ENCODE data around the gene ATXN1.

The ATXN1 gene

DNA sequence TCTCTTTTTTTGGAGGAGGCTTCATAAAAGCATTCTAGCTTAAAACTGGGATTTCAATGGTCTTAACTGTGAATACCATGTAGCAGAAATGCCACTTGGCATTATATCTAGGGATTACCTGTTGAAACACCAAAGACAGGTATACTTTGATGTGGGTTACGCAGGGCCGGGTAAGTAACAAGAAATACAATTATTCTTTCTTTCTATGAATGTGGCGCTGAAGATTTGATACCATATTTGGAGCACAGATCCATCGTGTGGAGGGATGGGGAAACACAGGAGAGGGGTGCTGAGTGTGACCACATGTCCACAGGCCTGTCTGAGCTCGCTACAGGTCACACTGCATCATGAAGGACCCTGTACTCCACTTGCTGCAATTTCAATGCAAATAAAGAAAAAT is 265.1 kb downstream of the ATXN1 start:
- Histone ChIP-seq H3K4me1 (ENCODE audit: low read depth, poor library complexity, severe bottlenecking) (peaks cover 68% of the 10 kb centered on the region), H3K4me3 (IDR thresholded peaks at IDR 0.05; ENCODE audit: insufficient read depth, low read depth, low read length) (no peak overlapping the region), H2AFZ (ENCODE audit: low read depth) (no peak overlapping the region), H3K27me3 (ENCODE audit: insufficient read depth, low read depth) (no peaks in the 10 kb centered on the region), H3K79me2 (ENCODE audit: insufficient read depth, low read depth) (no peaks in the 10 kb centered on the region), H3K36me3 (ENCODE audit: insufficient read depth) (no peaks in the 10 kb centered on the region), H3K4me2 (no peak overlapping the region), H4K20me1 (ENCODE audit: insufficient read depth) (no peaks in the 10 kb centered on the region), H3K9ac (no peak overlapping the region), H3K27ac (no peak overlapping the region)
- TF ChIP-seq, protein P1, sequence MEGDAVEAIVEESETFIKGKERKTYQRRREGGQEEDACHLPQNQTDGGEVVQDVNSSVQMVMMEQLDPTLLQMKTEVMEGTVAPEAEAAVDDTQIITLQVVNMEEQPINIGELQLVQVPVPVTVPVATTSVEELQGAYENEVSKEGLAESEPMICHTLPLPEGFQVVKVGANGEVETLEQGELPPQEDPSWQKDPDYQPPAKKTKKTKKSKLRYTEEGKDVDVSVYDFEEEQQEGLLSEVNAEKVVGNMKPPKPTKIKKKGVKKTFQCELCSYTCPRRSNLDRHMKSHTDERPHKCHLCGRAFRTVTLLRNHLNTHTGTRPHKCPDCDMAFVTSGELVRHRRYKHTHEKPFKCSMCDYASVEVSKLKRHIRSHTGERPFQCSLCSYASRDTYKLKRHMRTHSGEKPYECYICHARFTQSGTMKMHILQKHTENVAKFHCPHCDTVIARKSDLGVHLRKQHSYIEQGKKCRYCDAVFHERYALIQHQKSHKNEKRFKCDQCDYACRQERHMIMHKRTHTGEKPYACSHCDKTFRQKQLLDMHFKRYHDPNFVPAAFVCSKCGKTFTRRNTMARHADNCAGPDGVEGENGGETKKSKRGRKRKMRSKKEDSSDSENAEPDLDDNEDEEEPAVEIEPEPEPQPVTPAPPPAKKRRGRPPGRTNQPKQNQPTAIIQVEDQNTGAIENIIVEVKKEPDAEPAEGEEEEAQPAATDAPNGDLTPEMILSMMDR (conservative IDR thresholded peaks at IDR 0.05; ENCODE audit: low read depth, low read length): no peak

DNA sequence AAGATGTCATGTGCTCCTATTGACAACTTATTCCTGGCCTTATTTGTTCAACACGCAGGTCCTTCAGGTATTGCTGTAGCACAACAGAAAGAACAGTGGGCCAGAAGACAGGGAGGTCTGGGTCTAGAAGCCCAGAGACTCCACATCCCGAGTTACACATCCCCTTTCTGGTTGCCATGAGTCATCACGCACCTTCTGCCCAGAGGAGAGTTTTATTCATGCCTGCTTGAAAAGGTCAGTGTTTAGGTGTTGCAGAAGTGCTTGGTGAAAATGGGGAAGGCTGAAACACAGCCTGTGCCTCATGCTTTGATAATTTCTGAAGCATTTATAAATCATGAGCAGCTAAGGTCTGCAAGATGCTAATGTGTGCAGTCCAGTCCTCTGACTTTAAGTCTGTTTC is 266.5 kb downstream of the ATXN1 start:
- Histone ChIP-seq H3K4me2 (no peak overlapping the region), H3K36me3 (ENCODE audit: insufficient read depth) (no peaks in the 10 kb centered on the region), H3K9ac (no peak overlapping the region), H3K4me1 (ENCODE audit: low read depth, poor library complexity, severe bottlenecking) (peaks cover 72% of the 10 kb centered on the region), H3K27ac (no peak overlapping the region), H3K79me2 (ENCODE audit: insufficient read depth, low read depth) (0 out of 2 replicates have a peak, but pooled peaks cover 6% of the 10 kb centered on the region), H2AFZ (ENCODE audit: low read depth) (no peak overlapping the region), H3K4me3 (IDR thresholded peaks at IDR 0.05; ENCODE audit: insufficient read depth, low read depth, low read length) (no peak overlapping the region), H3K27me3 (ENCODE audit: insufficient read depth, low read depth) (no peaks in the 10 kb centered on the region), H4K20me1 (ENCODE audit: insufficient read depth) (no peaks in the 10 kb centered on the region)
- TF ChIP-seq, protein P1 (conservative IDR thresholded peaks at IDR 0.05; ENCODE audit: low read depth, low read length): no peak

DNA sequence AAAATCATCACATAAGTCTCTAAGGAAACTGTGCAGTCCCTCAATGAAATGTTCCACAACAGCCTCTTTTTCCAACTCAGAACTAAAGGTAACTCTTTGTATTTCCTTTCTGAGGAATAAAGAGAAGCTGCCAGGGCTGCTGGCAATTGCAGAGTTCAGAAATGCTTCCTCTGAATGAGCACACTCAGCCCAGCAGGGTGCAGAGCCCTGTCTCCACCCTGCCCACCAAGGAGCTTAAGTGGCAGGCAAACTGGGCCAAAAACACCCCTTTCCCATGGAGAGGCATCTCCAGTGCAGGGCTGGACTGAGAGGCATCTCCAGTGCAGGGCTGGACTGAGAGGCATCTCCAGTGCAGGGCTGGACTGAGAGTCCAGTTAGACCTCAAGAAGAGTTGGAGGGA is 267.5 kb downstream of the ATXN1 start:
- Histone ChIP-seq H3K4me3 (IDR thresholded peaks at IDR 0.05; ENCODE audit: insufficient read depth, low read depth, low read length) (no peak overlapping the region), H3K27me3 (ENCODE audit: insufficient read depth, low read depth) (no peaks in the 10 kb centered on the region), H2AFZ (ENCODE audit: low read depth) (no peak overlapping the region), H3K27ac (no peak overlapping the region), H3K4me2 (no peak overlapping the region), H4K20me1 (ENCODE audit: insufficient read depth) (no peaks in the 10 kb centered on the region), H3K79me2 (ENCODE audit: insufficient read depth, low read depth) (0 out of 2 replicates have a peak, but pooled peaks cover 6% of the 10 kb centered on the region), H3K36me3 (ENCODE audit: insufficient read depth) (no peaks in the 10 kb centered on the region), H3K9ac (no peak overlapping the region), H3K4me1 (ENCODE audit: low read depth, poor library complexity, severe bottlenecking) (peaks cover 72% of the 10 kb centered on the region)
- TF ChIP-seq, protein P1 (conservative IDR thresholded peaks at IDR 0.05; ENCODE audit: low read depth, low read length): no peak

GRCh38 chr6:16493112-16493511 is 268.1 kb downstream of the ATXN1 start:
- no peak overlapping the region for H2AFZ ChIP-seq (ENCODE audit: low read depth)
- TF ChIP-seq, protein P1 (conservative IDR thresholded peaks at IDR 0.05; ENCODE audit: low read depth, low read length): no peak

More at GRCh38 chr6:16493112-16493511, 268.1 kb downstream of the ATXN1 start:
- no peak overlapping the region for H3K4me2 ChIP-seq
- H3K4me3 ChIP-seq (IDR thresholded peaks at IDR 0.05; ENCODE audit: insufficient read depth, low read depth, low read length): no peak overlapping the region
- H4K20me1 ChIP-seq (ENCODE audit: insufficient read depth): no peaks in the 10 kb centered on the region
- no peaks in the 10 kb centered on the region for H3K36me3 ChIP-seq (ENCODE audit: insufficient read depth)
- H3K27ac ChIP-seq: no peak overlapping the region
- H3K27me3 ChIP-seq (ENCODE audit: insufficient read depth, low read depth): no peaks in the 10 kb centered on the region
- H3K4me1 ChIP-seq (ENCODE audit: low read depth, poor library complexity, severe bottlenecking): peaks cover 71% of the 10 kb centered on the region
- H3K9ac ChIP-seq: no peak overlapping the region
- H3K79me2 ChIP-seq (ENCODE audit: insufficient read depth, low read depth): 0 out of 2 replicates have a peak, but pooled peaks cover 6% of the 10 kb centered on the region

Measured in KMS-11 (cell line).